Activated T-cell treated with anti-CD3 and anti-CD28 coated beads for 48 hours (primary cell): ENCODE data around the gene HOXD1.

Experiments
- DNase-seq: peaks from one replicate; pipeline ENCODE4 v3.0.0-alpha.2; 2020; ENCODE audit warnings: low read depth

HOXD1 gene

DNA sequence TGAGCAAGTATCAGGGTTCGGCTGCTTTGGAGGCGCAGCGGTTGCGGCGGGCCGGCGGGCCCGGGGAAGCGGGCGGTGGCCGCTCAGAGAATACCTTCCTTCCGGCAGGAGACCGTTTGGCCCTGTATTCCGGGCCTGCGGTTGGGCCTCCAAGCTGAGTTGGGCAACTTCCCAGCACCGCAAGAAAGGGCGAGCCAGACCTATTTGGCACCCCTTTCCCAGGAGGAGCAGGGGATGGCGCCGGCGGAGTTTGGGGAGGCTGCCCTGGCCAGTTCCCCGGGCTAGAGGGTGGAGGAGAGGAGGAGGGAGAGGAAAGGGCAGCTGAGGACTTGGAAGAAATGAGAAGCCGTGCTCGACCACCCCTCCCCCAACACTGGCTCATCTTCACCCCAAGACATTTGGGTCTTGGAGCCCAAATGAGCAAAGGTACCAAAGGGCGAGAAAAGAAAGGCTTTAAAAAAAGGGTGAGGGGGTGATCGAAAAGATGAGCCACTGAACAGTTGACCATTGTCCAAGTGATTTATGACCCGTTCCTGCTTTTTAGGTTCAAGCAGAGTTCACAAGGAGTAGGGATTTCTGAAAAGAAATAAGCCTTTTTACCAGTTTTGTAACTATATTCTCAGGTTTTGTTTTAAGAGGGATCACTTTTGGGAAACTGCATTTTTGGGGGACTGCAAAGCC, 23.0 kb upstream of the HOXD1 start:
- DNase-seq: no peak

DNA sequence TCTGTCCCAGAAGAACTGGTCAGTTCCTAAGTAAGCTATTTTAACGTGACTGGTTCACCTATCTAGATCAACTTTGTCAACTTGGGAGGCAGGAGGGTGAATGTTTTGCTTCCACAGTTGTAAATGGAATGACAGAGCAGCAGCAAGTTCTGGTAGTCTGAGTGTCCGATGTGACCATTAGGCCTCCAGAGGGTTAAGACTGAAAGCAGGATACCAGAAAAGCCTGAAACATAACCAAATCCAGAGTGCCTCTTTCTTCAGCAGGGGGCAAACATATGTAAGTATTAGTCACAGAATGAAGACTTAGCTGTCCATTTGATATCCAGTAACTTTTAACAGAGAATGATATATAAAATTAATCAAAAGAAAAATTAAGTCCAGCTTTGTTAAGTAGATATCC, 22.2 kb upstream of the HOXD1 start:
- no peak for DNase-seq

DNA sequence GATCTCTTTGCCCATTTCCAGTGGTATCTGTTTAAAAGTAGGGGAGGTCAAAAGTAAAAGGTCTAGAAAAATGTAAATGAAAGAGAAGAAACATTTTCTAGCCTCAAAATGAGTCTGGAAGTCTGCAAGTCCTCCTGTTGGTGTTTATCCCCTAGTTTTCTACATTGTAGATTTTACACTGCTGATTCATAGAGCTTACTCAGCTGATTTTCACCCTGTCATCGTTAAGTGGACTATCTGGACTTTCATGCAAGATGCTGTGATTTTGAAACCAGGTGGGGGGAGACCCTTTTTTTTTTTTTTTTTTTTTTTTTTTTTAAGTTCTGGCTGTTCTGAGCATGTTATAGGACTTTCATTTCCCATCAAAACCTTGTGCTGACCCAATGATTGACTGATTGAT, 21.1 kb upstream of the HOXD1 start:
- DNase-seq: no peak

DNA sequence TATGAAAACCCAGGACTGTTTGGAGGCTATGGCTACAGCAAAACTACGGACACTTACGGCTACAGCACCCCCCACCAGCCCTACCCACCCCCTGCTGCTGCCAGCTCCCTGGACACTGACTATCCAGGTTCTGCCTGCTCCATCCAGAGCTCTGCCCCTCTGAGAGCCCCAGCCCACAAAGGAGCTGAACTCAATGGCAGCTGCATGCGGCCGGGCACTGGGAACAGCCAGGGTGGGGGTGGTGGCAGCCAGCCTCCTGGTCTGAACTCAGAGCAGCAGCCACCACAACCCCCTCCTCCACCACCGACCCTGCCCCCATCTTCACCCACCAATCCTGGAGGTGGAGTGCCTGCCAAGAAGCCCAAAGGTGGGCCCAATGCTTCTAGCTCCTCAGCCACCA, 19.3 kb upstream of the HOXD1 start:
- DNase-seq: no peak

DNA sequence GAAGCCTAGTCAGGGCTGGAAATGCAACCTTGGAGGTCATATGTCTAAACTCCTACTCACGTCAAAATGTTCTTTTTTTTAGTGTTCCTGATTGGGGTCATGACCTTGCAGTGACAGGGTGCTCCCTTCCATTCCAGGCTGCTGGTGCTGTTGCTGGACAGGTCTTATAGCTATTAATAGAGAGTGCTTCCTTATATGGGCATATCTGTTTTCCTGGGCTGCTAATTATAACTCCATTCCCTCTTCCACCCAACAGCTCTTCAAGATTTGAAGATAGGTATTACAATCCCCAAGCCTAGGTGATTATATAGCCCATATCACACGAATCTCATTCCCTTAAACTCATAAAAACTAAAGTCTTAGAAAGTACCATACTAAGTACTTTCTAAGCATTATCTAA, 18.8 kb upstream of the HOXD1 start:
- no peak for DNase-seq

DNA sequence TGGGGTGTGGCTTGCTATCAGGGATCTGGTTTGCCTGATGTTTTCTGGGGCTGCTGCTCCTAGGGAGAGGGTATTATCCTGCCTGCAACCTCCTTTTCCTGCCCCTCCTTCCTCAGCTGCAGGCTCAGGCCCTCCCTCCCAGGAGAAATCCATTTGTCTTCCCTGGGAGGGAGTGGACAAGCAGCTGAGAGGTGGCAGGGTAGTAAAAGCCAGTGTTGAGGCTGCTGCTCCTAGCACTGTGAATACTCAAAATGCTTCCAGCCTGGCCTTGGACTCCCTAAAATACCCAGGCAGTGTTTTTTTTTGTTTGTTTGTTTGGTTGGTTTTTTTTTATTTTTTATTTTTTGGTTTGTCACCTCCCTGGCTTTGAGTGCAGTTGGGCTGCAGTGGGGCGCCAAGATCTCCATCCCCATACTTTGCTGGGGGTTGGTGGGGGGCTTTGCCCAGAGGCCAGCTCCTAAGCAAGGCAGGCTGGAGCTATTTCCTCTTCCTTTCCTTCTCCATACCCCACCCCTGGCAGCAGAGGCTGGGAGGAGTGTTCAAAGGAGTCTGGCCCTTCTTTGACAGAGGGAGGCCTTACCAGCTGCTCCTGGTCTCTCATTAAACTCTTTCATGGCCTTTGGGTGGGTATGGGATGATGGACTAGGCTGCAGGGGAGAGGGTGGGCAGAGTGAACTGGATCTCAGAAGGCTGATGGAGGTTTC, 17.7 kb upstream of the HOXD1 start:
- DNase-seq: no peak

DNA sequence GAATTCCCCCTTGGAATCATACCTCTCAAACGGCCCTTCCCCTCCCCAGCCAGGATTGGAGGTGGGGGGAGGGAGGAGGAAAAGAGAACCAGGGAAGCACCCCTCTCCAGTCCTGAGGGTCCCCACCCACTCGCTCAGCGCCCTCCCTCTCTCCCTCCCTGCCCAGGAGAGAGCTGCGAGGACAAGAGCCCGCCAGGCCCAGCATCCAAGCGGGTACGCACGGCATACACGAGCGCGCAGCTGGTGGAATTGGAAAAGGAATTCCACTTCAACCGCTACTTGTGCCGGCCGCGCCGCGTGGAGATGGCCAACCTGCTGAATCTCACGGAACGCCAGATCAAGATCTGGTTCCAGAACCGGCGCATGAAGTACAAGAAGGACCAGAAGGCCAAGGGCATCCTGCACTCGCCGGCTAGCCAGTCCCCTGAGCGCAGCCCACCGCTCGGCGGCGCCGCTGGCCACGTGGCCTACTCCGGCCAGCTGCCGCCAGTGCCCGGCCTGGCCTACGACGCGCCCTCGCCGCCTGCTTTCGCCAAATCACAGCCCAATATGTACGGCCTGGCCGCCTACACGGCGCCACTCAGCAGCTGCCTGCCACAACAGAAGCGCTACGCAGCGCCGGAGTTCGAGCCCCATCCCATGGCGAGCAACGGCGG, 17.0 kb upstream of the HOXD1 start:
- DNase-seq: no peak

DNA sequence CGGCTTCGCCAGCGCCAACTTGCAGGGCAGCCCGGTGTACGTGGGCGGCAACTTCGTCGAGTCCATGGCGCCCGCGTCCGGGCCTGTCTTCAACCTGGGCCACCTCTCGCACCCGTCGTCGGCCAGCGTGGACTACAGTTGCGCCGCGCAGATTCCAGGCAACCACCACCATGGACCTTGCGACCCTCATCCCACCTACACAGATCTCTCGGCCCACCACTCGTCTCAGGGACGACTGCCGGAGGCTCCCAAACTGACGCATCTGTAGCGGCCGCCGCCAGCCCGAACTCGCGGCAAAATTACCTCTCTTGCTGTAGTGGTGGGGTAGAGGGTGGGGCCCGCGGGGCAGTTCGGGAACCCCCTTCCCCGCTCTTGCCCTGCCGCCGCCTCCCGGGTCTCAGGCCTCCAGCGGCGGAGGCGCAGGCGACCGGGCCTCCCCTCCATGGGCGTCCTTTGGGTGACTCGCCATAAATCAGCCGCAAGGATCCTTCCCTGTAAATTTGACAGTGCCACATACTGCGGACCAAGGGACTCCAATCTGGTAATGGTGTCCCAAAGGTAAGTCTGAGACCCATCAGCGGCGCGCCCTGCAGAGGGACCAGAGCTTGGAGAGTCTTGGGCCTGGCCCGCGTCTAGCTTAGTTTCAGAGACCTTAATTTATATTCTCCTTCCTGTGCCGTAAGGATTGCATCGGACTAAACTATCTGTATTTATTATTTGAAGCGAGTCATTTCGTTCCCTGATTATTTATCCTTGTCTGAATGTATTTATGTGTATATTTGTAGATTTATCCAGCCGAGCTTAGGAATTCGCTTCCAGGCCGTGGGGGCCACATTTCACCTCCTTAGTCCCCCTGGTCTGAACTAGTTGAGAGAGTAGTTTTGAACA, 16.2 kb upstream of the HOXD1 start:
- DNase-seq: no peak

DNA sequence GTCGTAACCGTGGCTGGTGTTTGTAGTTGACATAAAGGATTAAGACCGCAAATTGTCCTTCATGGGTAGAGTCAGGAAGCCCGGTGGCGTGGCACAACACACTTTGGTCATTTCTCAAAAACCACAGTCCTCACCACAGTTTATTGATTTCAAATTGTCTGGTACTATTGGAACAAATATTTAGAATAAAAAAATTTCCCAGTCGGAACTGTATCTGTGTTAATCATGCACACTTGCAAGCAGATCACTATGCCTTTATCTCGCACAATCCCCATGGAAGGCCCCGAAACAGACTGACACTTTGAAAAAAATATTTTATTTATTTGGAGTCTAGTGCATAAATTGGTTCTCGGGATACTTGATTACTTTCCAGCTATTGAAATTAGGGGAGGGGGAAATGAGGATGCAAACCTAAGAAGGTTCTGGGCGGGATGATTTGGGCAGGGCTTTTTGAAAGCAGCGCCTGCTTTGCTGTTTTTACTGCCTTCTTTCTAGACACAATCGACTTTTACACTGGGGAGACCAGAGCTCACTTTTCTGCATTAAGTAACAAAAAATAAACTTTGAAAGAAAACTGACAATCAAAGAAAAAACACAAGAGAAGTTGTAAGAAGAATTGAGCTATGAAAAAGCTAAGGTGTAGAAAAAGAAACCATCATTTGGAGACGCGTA, 15.4 kb upstream of the HOXD1 start:
- DNase-seq: no peak

DNA sequence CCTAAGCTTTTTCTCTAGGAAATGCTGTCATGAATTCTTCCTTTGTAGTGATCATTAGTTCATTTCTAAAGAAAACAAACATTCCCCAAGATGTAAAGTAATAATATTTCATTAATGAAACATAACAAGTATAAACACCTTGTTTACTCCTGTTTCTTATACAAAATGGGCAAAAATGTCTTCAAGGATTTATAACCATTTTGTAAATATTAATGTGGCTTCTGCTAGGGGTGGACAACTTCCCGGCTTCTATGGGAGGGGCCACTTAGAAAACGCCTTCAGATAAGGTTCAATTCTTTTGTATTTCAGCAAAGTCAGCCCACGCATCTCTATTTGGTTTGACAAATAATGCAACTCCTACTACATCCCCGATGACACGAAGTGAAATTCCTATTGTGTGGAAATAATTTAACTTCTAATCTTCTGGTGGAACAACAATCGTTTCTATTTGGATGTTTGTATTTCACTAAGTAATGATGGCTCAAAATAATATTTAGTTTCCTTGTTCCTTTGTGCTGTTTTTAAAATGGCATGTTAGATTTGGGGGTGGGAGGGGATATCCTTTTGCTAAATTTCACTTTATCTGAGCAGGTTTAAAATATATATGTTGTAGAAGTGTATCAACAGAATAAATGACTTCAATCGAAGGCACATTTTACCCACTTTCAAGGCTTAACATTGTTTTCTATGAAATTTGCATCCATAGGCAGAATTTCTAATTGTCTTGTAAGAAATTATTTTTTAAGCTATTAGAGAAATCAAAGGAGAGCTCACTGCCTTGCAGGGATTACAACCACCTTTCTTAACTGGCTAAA, 14.7 kb upstream of the HOXD1 start:
- no peak for DNase-seq

DNA sequence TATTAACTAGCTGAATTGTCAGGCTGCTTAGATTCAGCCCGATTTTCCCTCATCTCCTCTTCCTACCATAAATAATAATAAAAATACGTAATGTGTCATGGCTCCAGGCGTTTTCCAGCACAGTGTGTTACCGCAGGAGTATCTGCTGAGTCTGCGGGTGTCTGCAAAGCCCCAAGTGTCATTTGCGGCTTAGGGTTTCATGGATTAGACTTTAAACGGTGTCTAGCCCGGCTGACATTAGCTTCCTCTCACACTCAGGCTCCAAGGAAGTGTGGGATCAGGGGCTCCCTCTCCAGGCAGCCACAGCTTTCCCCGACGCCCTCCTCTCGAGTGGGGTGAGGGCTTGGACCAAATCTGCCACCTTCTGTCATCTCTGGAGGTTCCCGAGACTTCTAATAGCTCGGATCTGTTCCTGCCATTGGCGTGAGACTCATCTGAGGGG, 14.1 kb upstream of the HOXD1 start:
- no peak for DNase-seq

DNA sequence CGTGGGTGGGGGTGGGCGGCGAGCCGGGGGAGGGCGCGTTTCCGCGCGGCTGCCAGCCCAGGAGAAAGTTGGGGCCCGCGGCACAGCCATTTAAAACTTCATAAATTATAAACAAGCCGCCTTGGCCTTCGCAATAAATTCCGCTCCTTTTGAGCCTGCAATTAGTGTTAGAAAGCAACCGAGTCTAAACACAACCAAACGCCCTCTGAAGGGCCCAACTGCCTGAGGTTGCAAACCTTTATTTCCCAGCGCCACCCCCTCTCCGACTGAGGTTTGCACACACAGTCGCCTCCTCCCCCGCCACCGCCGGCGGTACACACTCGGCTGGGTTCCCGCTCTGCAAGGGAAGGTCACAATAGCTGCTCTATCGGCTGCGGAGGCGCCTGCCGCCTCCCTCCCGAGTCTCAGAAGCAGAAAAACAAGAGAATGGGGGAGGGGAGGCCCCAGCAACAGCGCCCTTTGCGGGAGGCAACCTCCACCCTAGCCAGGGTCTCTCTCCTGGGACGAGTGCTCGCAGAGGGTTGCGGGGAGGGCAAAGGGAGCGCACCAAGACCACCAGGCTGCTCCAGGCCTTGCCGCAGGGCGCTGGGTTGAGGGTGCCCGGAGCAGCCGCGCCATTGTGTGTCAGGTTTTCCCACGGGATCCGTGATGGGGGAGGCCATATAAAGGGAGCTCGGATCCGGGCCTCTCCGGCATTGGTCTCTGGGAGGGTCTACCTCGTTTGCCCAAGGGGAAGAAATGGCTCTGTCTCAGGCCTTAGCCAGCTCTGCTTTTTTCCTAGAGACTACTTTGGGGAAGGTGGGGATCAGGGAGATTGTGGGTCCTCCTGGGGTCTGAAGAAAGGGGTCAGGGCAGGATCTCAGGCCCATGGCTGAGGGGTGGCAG, 13.4 kb upstream of the HOXD1 start:
- DNase-seq: no peak

DNA sequence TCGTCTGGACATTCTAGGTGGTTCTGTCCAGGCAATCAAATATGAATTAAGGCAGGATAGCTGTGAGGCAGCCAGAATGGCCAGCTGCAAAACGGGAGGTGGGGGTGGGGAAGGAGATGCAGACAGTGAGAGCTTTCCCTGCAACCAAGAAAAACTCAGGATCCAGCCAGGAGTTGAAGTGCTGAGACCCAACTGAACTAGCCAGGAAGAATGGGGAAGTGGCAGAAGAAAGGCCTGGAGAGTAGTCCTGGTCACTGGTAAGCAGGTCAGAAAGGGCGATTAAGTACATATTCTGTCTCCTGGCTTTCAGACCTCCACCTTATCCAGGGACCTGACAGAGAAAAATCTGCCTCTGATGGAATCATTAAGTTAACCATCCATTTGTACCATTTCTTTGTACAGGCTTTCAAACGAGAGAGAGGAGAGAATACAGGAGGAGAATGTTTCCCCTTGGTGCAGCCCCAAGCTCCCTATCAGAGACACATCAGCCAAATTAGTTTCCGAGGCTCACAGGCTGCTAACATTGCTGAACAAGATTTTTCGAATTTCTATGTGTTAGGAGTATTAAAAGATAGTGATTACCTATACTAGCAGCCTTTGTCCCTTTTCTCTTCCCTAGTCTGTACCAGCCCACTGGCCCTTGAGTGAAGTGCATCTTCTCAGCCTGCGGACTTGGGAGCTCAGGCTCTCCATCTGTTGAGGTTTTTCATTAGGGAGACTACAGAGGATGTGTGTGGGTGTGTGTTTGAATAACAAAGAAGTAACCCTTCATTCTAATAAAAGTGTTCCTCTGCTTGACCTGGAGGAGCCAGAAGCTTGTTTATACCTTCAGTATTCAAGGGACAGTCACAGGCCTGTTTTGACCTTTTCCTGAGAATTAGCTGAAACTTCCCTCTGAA, 12.5 kb upstream of the HOXD1 start:
- DNase-seq: no peak

DNA sequence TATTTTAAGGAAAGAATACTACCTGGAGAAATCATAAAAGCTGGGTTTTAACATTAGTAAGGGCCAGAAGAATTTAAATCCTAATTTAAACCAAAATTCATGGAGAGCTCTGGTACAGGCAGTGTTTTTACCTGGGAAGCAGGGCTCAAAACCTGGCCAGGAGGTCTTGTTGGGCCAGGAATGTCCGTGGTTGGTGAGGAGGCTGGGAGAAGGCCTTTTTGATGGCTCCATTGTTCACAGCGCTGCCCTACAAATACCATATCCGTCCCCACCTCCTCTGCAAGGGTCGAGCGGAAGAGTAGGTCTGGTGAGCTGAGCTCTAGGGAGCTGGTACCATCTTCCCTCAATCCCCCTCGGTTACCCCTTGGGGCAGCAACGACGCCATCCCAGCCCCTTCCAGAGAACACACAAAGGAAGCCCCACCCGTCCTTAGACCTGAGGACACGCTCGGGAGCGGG, 10.9 kb upstream of the HOXD1 start:
- no peak for DNase-seq

DNA sequence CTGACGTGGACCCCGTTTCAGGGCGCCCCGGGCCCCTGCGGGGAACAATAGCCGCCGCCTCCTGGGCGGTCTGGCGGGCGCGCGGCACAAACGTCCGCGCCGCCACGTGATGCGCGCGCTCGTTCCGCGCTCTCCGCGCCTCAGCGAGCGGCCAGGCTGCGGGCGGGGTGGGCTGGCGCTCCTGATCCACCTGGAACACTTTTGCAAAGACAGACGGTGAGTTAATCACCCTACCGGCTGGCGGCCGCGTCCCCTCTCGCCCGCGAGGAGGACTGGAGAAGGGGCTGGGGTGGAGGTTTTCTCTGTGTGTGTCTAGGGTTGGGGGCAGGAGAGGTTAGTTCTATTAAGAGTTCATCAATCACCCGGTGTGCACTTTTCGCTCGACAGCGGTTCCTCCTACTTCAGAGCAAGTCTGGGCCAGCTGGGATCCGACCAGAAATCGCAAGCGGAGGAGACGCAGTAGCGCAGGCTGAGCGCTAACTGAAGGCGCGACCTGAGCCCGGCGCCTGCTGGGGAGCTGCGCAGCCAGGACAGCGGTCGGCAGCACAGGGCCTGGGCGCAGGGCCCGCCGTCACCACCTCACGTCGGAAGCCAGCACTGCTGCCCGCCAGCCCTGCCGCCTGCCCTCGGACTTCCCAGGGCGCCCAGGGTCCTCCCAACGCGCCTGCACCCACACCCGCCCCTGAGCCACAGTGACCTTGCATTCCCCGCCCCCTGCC, 10.3 kb upstream of the HOXD1 start:
- DNase-seq: no peak

DNA sequence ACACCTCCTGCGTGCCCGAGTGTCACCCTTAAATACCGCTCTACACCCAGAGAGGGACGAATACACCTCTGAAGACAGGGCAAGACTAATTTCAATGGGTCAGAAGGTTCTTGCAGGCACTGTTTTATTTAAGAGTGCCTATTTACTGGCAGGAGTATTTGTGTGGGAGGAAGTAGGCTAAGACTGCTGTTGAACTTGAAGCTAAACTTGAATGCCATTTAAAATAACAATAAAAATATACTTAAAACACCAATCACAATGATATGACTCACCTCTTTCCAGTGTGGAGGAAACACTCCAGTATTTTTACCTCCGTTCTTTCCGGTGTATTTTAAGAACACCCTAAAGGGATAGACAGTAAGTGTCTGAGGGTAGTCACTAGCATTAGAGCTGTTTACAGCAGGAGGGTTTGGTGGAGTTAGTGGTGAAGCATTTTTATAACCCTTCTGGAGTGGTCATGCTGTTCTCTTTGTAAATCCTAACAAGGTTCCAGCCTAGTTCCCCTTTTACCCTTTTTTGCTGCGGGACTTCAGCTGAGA, 9.6 kb upstream of the HOXD1 start:
- DNase-seq: no peak

DNA sequence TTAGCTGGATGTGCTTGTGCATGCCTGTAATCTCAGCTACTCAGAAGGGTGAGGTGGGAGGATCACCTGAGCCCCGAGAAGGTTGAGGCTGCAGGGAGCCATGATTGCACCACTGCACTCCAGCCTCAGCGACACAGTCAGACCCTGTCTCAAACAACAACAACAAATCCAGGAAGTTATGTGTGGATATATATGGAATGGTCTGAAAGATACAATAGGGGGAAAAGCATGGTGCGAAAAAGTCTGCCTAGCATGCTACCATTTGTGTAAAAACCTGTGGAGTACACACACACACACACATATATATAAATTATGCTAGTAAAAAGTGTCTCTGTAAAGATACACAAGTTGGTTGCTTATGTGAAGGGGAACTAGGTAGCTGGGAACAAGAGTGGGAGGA, 6.9 kb upstream of the HOXD1 start:
- DNase-seq: no peak

DNA sequence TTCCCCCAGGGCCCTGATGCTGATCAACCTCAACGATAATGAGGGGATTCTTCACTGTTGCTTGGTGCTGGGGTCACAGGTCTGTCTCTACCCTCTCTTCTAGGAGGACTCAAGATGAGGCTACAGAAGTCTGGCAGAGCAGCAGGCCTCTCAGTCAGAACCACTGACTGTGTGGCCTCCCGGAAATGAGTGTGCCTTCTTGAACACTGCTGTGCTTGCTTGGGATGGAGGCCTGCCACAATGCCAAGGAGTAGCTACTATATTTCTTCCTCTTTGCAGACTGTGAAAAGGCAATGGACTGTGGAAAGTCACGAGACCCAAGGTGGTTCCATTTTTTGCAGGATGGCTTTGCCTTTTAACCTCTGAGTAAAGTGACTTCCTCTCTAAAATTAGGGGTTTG, 5.8 kb upstream of the HOXD1 start:
- DNase-seq: no peak
